Measurements from ENCODE around the gene KRTAP4-16. TPM values are rescaled to one million over a fixed set of nuclear protein-coding genes. Genes with fewer than 3 reads are reported as not detected.
A peak's percentile ranks its signal among the peaks of the same experiment; 100 is the strongest.
"Not testable (repeated sequence)": the region's sequence is repeated elsewhere in the genome, so short reads cannot be mapped to it uniquely, and the experiment has no call there.

KRTAP4-16 gene
- total RNA-seq, 2 donors from 2014 or later: not detected

GRCh38 chr17:41057547-41057946 lies 44.5 kb downstream of the KRTAP4-16 start:
- no peak for ATAC-seq
- peaks cover 4% of the 10 kb centered on the region for H3K36me3 Mint-ChIP-seq
- H3K27me3 Mint-ChIP-seq: peaks cover 37 to 71% of the 10 kb centered on the region in 2 donors

GRCh38 chr17:41055130-41055529 lies 46.9 kb downstream of the KRTAP4-16 start, which contains the start of gene KRTAP2-2:
Gene KRTAP2-2 (minus strand): TSS chr17:41055230. CDS start chr17:41055211, 19 bp downstream.
- DNase-seq (ENCODE audit: low spot score); H3K4me1 Mint-ChIP-seq (ENCODE audit: low read depth in 2 of 2); H3K36me3 Mint-ChIP-seq; H3K4me3 Mint-ChIP-seq; H3K9me3 Mint-ChIP-seq; ATAC-seq; H3K27ac Mint-ChIP-seq: not testable (repeated sequence)
- H3K27me3 Mint-ChIP-seq: peaks cover 26 to 54% of the 10 kb centered on the region in 2 donors

More at GRCh38 chr17:41057547-41057946, 44.5 kb downstream of the KRTAP4-16 start:
- H3K9me3 Mint-ChIP-seq: no peaks in the 10 kb centered on the region
- H3K4me3 Mint-ChIP-seq: no peak overlapping the region
- H3K27ac Mint-ChIP-seq: no peak overlapping the region
- no peaks in the 10 kb centered on the region for H3K4me1 Mint-ChIP-seq (ENCODE audit: low read depth in 2 of 2)
- no peak for DNase-seq (ENCODE audit: low spot score)

DNA sequence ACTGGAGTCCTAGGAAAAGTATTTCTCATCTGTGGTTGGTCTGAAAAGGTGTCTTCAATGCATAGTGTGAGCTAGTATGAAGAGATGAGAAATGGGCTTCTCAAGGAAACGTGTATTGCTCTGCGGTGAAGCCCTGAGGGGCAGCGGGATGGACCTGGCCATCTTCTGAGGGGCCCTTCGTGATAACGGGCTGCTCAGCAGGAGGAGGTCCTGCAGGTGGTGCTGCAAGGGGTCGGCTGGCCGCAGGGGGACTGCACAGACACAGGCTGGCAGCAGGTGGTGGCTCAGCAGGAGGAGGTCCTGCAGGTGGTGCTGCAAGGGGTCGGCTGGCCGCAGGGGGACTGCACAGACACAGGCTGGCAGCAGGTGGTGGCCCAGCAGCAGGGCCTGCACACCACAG lies 47.5 kb downstream of the KRTAP4-16 start:
- DNase-seq (ENCODE audit: low spot score); H3K27ac Mint-ChIP-seq; H3K4me1 Mint-ChIP-seq (ENCODE audit: low read depth in 2 of 2); H3K9me3 Mint-ChIP-seq; H3K4me3 Mint-ChIP-seq; H3K36me3 Mint-ChIP-seq: not testable (repeated sequence)
- H3K27me3 Mint-ChIP-seq: peaks cover 27 to 52% of the 10 kb centered on the region in 2 donors
- peak in 1 of 2 donors; percentile 36 for ATAC-seq

GRCh38 chr17:41054025-41054424 lies 48.0 kb downstream of the KRTAP4-16 start:
- no peak for DNase-seq (ENCODE audit: low spot score)
- peaks cover 2% of the 10 kb centered on the region in 2 donors for H3K4me1 Mint-ChIP-seq (ENCODE audit: low read depth in 2 of 2)
- no peak overlapping the region for H3K27ac Mint-ChIP-seq
- ATAC-seq: no peak
- peaks cover 4% of the 10 kb centered on the region for H3K36me3 Mint-ChIP-seq
- peaks cover 24 to 47% of the 10 kb centered on the region in 2 donors for H3K27me3 Mint-ChIP-seq
- H3K9me3 Mint-ChIP-seq: no peaks in the 10 kb centered on the region
- no peak overlapping the region for H3K4me3 Mint-ChIP-seq

DNA sequence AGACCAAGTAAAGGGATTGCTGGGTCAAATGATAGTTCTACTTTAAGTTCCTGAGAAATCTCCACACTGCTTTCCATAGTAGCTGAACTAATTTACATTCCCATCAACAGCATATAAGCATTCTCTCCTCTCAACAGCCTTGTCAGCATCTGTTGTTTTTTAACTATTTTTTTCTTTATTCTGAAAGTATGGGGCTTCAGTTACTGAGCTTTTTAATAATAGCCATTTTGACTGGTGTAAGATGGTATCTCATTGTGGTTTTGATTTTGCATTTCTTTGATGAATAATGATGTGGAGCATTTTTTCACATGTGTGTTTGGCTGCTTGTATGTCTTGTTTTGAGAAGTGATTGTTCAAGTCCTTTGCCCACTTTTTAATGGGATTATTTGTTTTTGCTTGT lies 49.4 kb downstream of the KRTAP4-16 start:
- peaks cover 2% of the 10 kb centered on the region for H3K36me3 Mint-ChIP-seq
- H3K9me3 Mint-ChIP-seq: no peaks in the 10 kb centered on the region
- H3K4me1 Mint-ChIP-seq (ENCODE audit: low read depth in 2 of 2): peaks cover 4 to 5% of the 10 kb centered on the region in 2 donors
- peaks cover 19 to 43% of the 10 kb centered on the region in 2 donors for H3K27me3 Mint-ChIP-seq
- DNase-seq (ENCODE audit: low spot score): no peak
- no peak overlapping the region for H3K4me3 Mint-ChIP-seq
- ATAC-seq: no peak
- no peak overlapping the region for H3K27ac Mint-ChIP-seq

Other genes with a start within 250 kb of the KRTAP4-16 start
- not detected for gene KRT12, start 235.0 kb downstream of the KRTAP4-16 start, total RNA-seq
- not detected for gene KRT20, start 217.0 kb downstream of the KRTAP4-16 start, total RNA-seq
- gene KRT23, start 164.6 kb downstream of the KRTAP4-16 start, total RNA-seq: not detected
- not detected for gene KRT39, start 135.3 kb downstream of the KRTAP4-16 start, total RNA-seq
- gene KRT40, start 117.9 kb downstream of the KRTAP4-16 start, total RNA-seq: not detected
- gene KRTAP3-3, start 108.0 kb downstream of the KRTAP4-16 start, total RNA-seq: not detected
- not detected for gene KRTAP3-2, start 102.3 kb downstream of the KRTAP4-16 start, total RNA-seq
- not detected for gene KRTAP3-1, start 93.1 kb downstream of the KRTAP4-16 start, total RNA-seq
- gene KRTAP1-5, start 75.0 kb downstream of the KRTAP4-16 start, total RNA-seq: not detected
- not detected for gene KRTAP1-4, start 72.0 kb downstream of the KRTAP4-16 start, total RNA-seq
- gene KRTAP1-3, start 67.3 kb downstream of the KRTAP4-16 start, total RNA-seq: not detected
- gene KRTAP1-1, start 60.8 kb downstream of the KRTAP4-16 start, total RNA-seq: not detected
- not detected for gene KRTAP2-1, start 54.9 kb downstream of the KRTAP4-16 start, total RNA-seq
- not detected for gene KRTAP2-2, start 47.0 kb downstream of the KRTAP4-16 start, total RNA-seq
- not detected for gene KRTAP2-3, start 42.1 kb downstream of the KRTAP4-16 start, total RNA-seq
- gene KRTAP2-4, start 36.3 kb downstream of the KRTAP4-16 start, total RNA-seq: not detected
- gene KRTAP4-7, start 18.1 kb downstream of the KRTAP4-16 start, total RNA-seq: not detected
- gene KRTAP4-8, start 4.1 kb downstream of the KRTAP4-16 start, total RNA-seq: not detected
- gene KRTAP4-9, start 3.2 kb upstream of the KRTAP4-16 start, total RNA-seq: not detected
- gene KRTAP4-11, start 16.2 kb upstream of the KRTAP4-16 start, total RNA-seq: not detected
- not detected for gene KRTAP4-12, start 22.0 kb upstream of the KRTAP4-16 start, total RNA-seq
- gene KRTAP4-6, start 38.3 kb upstream of the KRTAP4-16 start, total RNA-seq: not detected
- gene KRTAP4-5, start 47.6 kb upstream of the KRTAP4-16 start, total RNA-seq: not detected
- not detected for gene KRTAP4-4, start 58.5 kb upstream of the KRTAP4-16 start, total RNA-seq
- gene KRTAP4-3, start 66.0 kb upstream of the KRTAP4-16 start, total RNA-seq: not detected
- gene KRTAP4-2, start 76.0 kb upstream of the KRTAP4-16 start, total RNA-seq: not detected
- not detected for gene KRTAP4-1, start 82.7 kb upstream of the KRTAP4-16 start, total RNA-seq
- gene KRTAP9-1, start 87.7 kb upstream of the KRTAP4-16 start, total RNA-seq: not detected
- gene KRTAP9-2, start 124.4 kb upstream of the KRTAP4-16 start, total RNA-seq: not detected
- gene KRTAP9-3, start 130.2 kb upstream of the KRTAP4-16 start, total RNA-seq: not detected
- gene KRTAP9-8, start 135.8 kb upstream of the KRTAP4-16 start, total RNA-seq: not detected
- not detected for gene KRTAP9-4, start 147.5 kb upstream of the KRTAP4-16 start, total RNA-seq
- not detected for gene KRTAP9-9, start 153.2 kb upstream of the KRTAP4-16 start, total RNA-seq
- gene KRTAP9-6, start 163.2 kb upstream of the KRTAP4-16 start, total RNA-seq: not detected
- gene KRTAP9-7, start 173.5 kb upstream of the KRTAP4-16 start, total RNA-seq: not detected
- not detected for gene KRTAP29-1, start 200.6 kb upstream of the KRTAP4-16 start, total RNA-seq
- not detected for gene KRTAP16-1, start 207.1 kb upstream of the KRTAP4-16 start, total RNA-seq
- not detected for gene KRTAP17-1, start 213.5 kb upstream of the KRTAP4-16 start, total RNA-seq
- gene KRT33A, start 248.6 kb upstream of the KRTAP4-16 start, total RNA-seq: not detected

Data from natural killer cell treated with Interleukin-12 subunit alpha and Interleukin-12 subunit beta and Interleukin-15 and Interleukin-18, amount 100 ng/mL, for 72 hours (primary cell).